ENCODE measurements around the gene POLD3. TPM values are rescaled to one million over a fixed set of nuclear protein-coding genes. Genes with fewer than 3 reads are reported as not detected.

POLD3 gene
- total RNA-seq, 1 experiment from 2014 or later, result 18.9 TPM

DNA sequence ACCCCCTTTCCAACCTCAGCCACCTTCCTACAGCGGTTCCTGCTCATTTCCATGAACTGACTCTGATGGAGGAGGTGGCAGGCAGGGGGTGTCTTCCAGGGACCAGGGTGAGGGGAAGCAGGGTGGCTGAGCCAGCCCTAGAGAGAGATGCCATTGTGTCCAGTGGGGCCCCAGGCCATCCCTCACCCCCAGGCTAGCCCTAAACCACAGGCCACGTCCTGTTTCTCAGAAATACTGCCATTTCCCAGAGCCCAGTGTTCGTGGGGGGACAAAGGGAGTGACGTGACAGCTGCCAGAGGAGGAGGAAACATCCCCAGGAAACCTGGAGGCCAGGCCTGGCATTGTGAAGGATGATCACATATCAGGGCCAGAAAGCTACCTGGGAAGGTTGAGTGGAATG, 99.4 kb downstream of the POLD3 start:
- ChIA-PET RAD21 (ENCODE audit: low non-redundant PET in 1 of 2, low total read pairs in 2 of 2, uncharacterized antibody in 2 of 2, unreplicated experiment in 2 of 2) (no interaction called here), CTCF (interaction anchor here (0.6 kb wide), 1 partner anchor 11 kb away, joined by 3 read pairs; no protein-coding TSS in a partner anchor), POLR2A (no interaction called here)
- Histone ChIP-seq H3K4me1 (ENCODE audit: control insufficient read depth in 1 of 2, insufficient read depth in 2 of 2, low read length in 2 of 2) (peaks cover 0 to 17% of the 10 kb centered on the region in 2 experiments; a peak in 2 of 4 replicates), H2AFZ (ENCODE audit: low read depth, low read length, poor library complexity, severe bottlenecking) (no peak overlapping the region), H3K9ac (ENCODE audit: low read length) (no peak overlapping the region), H3K27me3 (ENCODE audit: insufficient read depth, low read length) (no peaks in the 10 kb centered on the region), H3K79me2 (ENCODE audit: insufficient read depth, low read length) (no peaks in the 10 kb centered on the region), H4K20me1 (ENCODE audit: insufficient read depth) (no peaks in the 10 kb centered on the region), H3K4me2 (ENCODE audit: low read length) (no peak overlapping the region), H3K4me3 (replicated peaks in 1 of 2; ENCODE audit: low read depth in 1 of 2, low read length in 2 of 2) (no peak overlapping the region), H3K9me3 (ENCODE audit: control insufficient read depth in 1 of 2, insufficient read depth in 1 of 2, low read depth in 1 of 2, low read length in 2 of 2) (no peaks in the 10 kb centered on the region), H3K27ac (ENCODE audit: low read depth, low read length) (no peak overlapping the region), H3K9me2 (ENCODE audit: insufficient read depth) (no peaks in the 10 kb centered on the region), H3K36me3 (ENCODE audit: control insufficient read depth in 1 of 2, insufficient read depth in 2 of 2, low read length in 2 of 2) (no peaks in the 10 kb centered on the region)
- no peak for TF ChIP-seq EGR1 (IDR thresholded peaks at IDR 0.05; ENCODE audit: low read depth)
- TF ChIP-seq SP1 (IDR thresholded peaks at IDR 0.05; ENCODE audit: low read depth), result no peak
- TF ChIP-seq RAD21 (IDR thresholded peaks at IDR 0.05; ENCODE audit: low read depth), result no peak
- no peak for TF ChIP-seq JUND (IDR thresholded peaks at IDR 0.05)
- no peak for TF ChIP-seq ELF1 (IDR thresholded peaks at IDR 0.05; ENCODE audit: borderline replicate concordance, low read depth)
- TF ChIP-seq CEBPB (IDR thresholded peaks at IDR 0.05; ENCODE audit: low read depth), result no peak
- TF ChIP-seq, protein P1, sequence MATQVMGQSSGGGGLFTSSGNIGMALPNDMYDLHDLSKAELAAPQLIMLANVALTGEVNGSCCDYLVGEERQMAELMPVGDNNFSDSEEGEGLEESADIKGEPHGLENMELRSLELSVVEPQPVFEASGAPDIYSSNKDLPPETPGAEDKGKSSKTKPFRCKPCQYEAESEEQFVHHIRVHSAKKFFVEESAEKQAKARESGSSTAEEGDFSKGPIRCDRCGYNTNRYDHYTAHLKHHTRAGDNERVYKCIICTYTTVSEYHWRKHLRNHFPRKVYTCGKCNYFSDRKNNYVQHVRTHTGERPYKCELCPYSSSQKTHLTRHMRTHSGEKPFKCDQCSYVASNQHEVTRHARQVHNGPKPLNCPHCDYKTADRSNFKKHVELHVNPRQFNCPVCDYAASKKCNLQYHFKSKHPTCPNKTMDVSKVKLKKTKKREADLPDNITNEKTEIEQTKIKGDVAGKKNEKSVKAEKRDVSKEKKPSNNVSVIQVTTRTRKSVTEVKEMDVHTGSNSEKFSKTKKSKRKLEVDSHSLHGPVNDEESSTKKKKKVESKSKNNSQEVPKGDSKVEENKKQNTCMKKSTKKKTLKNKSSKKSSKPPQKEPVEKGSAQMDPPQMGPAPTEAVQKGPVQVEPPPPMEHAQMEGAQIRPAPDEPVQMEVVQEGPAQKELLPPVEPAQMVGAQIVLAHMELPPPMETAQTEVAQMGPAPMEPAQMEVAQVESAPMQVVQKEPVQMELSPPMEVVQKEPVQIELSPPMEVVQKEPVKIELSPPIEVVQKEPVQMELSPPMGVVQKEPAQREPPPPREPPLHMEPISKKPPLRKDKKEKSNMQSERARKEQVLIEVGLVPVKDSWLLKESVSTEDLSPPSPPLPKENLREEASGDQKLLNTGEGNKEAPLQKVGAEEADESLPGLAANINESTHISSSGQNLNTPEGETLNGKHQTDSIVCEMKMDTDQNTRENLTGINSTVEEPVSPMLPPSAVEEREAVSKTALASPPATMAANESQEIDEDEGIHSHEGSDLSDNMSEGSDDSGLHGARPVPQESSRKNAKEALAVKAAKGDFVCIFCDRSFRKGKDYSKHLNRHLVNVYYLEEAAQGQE (IDR thresholded peaks at IDR 0.05; ENCODE audit: low read depth), result no peak
- TF ChIP-seq FOSL1 (IDR thresholded peaks at IDR 0.05; ENCODE audit: low read depth), result no peak
- TF ChIP-seq, protein P2, sequence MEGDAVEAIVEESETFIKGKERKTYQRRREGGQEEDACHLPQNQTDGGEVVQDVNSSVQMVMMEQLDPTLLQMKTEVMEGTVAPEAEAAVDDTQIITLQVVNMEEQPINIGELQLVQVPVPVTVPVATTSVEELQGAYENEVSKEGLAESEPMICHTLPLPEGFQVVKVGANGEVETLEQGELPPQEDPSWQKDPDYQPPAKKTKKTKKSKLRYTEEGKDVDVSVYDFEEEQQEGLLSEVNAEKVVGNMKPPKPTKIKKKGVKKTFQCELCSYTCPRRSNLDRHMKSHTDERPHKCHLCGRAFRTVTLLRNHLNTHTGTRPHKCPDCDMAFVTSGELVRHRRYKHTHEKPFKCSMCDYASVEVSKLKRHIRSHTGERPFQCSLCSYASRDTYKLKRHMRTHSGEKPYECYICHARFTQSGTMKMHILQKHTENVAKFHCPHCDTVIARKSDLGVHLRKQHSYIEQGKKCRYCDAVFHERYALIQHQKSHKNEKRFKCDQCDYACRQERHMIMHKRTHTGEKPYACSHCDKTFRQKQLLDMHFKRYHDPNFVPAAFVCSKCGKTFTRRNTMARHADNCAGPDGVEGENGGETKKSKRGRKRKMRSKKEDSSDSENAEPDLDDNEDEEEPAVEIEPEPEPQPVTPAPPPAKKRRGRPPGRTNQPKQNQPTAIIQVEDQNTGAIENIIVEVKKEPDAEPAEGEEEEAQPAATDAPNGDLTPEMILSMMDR (IDR thresholded peaks at IDR 0.05 in 2 of 3, conservative IDR thresholded peaks at IDR 0.05 in 1 of 3; ENCODE audit: borderline replicate concordance in 1 of 3, insufficient read depth in 1 of 3, low read depth in 2 of 3, low read length in 2 of 3), result no peak
- TF ChIP-seq POLR2A (IDR thresholded peaks at IDR 0.05; ENCODE audit: borderline replicate concordance, extremely low read depth, insufficient read depth, insufficient read length), result no peak
- TF ChIP-seq SIN3A (IDR thresholded peaks at IDR 0.05; ENCODE audit: low read depth), result no peak
- TF ChIP-seq, protein P3, sequence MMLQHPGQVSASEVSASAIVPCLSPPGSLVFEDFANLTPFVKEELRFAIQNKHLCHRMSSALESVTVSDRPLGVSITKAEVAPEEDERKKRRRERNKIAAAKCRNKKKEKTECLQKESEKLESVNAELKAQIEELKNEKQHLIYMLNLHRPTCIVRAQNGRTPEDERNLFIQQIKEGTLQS (IDR thresholded peaks at IDR 0.05), result no peak
- TF ChIP-seq TCF7L2 (IDR thresholded peaks at IDR 0.05; ENCODE audit: borderline replicate concordance, extremely low read depth, insufficient read depth, insufficient read length), result no peak
- no peak for TF ChIP-seq ZNF274 (IDR thresholded peaks at IDR 0.05; ENCODE audit: low read depth, low read length)
- TF ChIP-seq CBX3 (IDR thresholded peaks at IDR 0.05; ENCODE audit: low read depth), result no peak
- TF ChIP-seq, protein P4, sequence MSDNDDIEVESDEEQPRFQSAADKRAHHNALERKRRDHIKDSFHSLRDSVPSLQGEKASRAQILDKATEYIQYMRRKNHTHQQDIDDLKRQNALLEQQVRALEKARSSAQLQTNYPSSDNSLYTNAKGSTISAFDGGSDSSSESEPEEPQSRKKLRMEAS (IDR thresholded peaks at IDR 0.05), result no peak
- intact Hi-C loops (cut with micrococcal nuclease), result no loop called here
- ATAC-seq (no peak), DNase-seq (ENCODE audit: low read depth, low spot score) (no peak)
- no TSS peak for BruUV-seq (replicated peaks)
